Right lobe of liver (tissue), 6 donors: ENCODE measurements around the gene OMA1. TPM values are rescaled to one million over a fixed set of nuclear protein-coding genes. Genes with fewer than 3 reads are reported as not detected.
"Not testable (repeated sequence)": the region's sequence is repeated elsewhere in the genome, so short reads cannot be mapped to it uniquely, and the experiment has no call there.

Experiments
- ATAC-seq, 4 donors: fragments of 200-7000 bp; cut with Tn5 transposase; one replicate each; pipeline ENCODE4 v1.9.1; 2020; ENCODE audit warnings: mild to moderate bottlenecking in 4 of 4, moderate library complexity in 4 of 4
- DNase-seq, 3 donors: peaks; one replicate each; pipeline ENCODE4 v3.0.0-alpha.2; 2020
- H3K27ac ChIP-seq, 3 donors: fragments of 200-600 bp; one replicate each; pipeline ENCODE4 v1.8.0; 2022
- H3K27me3 ChIP-seq, 2 donors: fragments of 200-600 bp; one replicate each; pipeline ENCODE4 v1.8.0; 2022
- H3K36me3 ChIP-seq, 4 donors: fragments of 200-600 bp; sonication (generic) in 1 of 4; one replicate each; pipeline versions ENCODE4 v1.5.1 to v1.8.0; 2017 to 2022; ENCODE audit warnings: control low read depth in 1 of 4
- H3K4me1 ChIP-seq, 4 donors: fragments of 200-600 bp; sonication (generic) in 1 of 4; one replicate each; pipeline versions ENCODE4 v1.5.1 to v1.8.0; 2017 to 2022; ENCODE audit warnings: control low read depth in 1 of 4
- H3K4me3 ChIP-seq, 3 donors: fragments of 200-600 bp; one replicate each; pipeline ENCODE4 v1.8.0; 2022
- H3K9me3 ChIP-seq, 4 donors: fragments of 200-600 bp; sonication (generic) in 1 of 4; one replicate each; pipeline versions ENCODE4 v1.5.1 to v1.8.0; 2017 to 2022; ENCODE audit warnings: control low read depth in 1 of 4
- CTCF ChIP-seq, 4 donors: fragments of 200-600 bp in 3 of 4; fragments of 450-650 bp in 1 of 4; IDR thresholded peaks; one replicate each; pipeline versions ENCODE4 v1.5.1 to v1.8.0; 2016 to 2022; ENCODE audit warnings: antibody characterized with exemption in 4 of 4, mild to moderate bottlenecking in 2 of 4
- POLR2A ChIP-seq: fragments of 450-650 bp; IDR thresholded peaks from one replicate; pipeline ENCODE4 v1.6.1; 2017; ENCODE audit warnings: antibody characterized with exemption, mild to moderate bottlenecking
- WGBS: methylation state at CpG from one replicate; pipeline ENCODE4 v1.1.6; 2018; ENCODE audit warnings: low coverage, low lambda C conversion rate; ENCODE audit not compliant: insufficient coverage; ENCODE audit errors: missing lambda C conversion rate; 5-methylcytosine and 5-hydroxymethylcytosine counted together
- intact Hi-C, 2 donors: fragments of 100-400 bp; cut with DNase I; formaldehyde crosslinking; loops; one replicate each; pipeline versions ENCODE4 v1.11.2 to v1.14.1; 2022
- total RNA-seq, 6 experiments: library from RNA; depleted of rRNA in 2 of 6; stranded (reverse); fragments of >200 nt in 2 of 6; fragmentation: NEBNext Ultra II Directional in 3 of 6; extraction: Animal tissue kit (Norgen Biotek cat#: 25700) in 3 of 6; gene quantifications; one replicate each; pipeline versions ENCODE4 v1.1.0 to v1.2.4, GENCODE V29; 2016 to 2023
- donor health status: DM: no; HTN: yes; CAD: no.
- donor health status: DM: no; HTN: no; CAD: no.
- donor health status: DM: no; HTN: no; CAD: no.
- donor health status: DM: no; HTN: yes; CAD: no.
- donor health status: DM: no; HTN: yes; CAD: no.

Gene OMA1
- total RNA-seq, 6 experiments from 2014 or later = 16.1 to 29.0 (median 18.9) TPM

- Histone ChIP-seq H3K27ac (no peak overlapping the region), H3K9me3 (no peaks in the 10 kb centered on the region), H3K4me1 (peaks cover 0 to 11% (median 0%) of the 10 kb centered on the region in 4 donors), H3K4me3 (no peak overlapping the region), H3K36me3 (no peaks in the 10 kb centered on the region), H3K27me3 (no peaks in the 10 kb centered on the region)
- intact Hi-C loops = no loop called here
- TF ChIP-seq POLR2A (no peak), CTCF (IDR thresholded peaks at IDR 0.05) (no peak)
- WGBS = 100% methylated on average over 1 of the region's 1 CpG
- DNase-seq = no peak
- no peak for ATAC-seq
These were observed 3.3 kb downstream of the OMA1 start for GRCh38 chr1:58543260-58543659.

DNA sequence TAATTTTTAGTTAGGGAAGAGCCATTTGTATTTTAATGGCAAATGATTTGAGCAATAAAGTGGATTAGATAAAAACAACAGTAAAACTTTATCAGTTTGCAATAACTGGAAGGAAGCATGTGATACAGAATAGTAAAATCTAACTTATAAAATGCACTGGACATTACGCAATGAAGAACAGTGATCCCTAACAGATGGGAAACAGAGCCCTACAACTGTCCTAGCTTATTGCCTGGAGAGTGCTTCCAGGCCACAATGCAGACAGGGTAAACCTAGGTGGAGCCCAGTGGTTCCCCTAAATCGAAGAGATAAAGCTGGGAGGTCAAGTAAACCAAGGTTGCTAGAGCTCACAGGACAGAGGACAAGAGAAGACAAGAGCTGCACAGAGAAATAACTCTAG, 7.0 kb downstream of the OMA1 start:
- H3K4me1 ChIP-seq = no peaks in the 10 kb centered on the region
- H3K27ac ChIP-seq = no peak overlapping the region
- TF ChIP-seq POLR2A (no peak), CTCF (IDR thresholded peaks at IDR 0.05) (no peak)
- H3K9me3 ChIP-seq = no peaks in the 10 kb centered on the region
- no peaks in the 10 kb centered on the region for H3K27me3 ChIP-seq
- WGBS = 71% methylated on average over 2 of the region's 2 CpGs
- intact Hi-C loops = no loop called here
- no peak overlapping the region for H3K4me3 ChIP-seq
- DNase-seq = no peak
- no peak for ATAC-seq
- H3K36me3 ChIP-seq = no peaks in the 10 kb centered on the region

- intact Hi-C loops = no loop called here
- H3K4me1 ChIP-seq = no peaks in the 10 kb centered on the region
- TF ChIP-seq CTCF (IDR thresholded peaks at IDR 0.05) (no peak), POLR2A (no peak)
- no peaks in the 10 kb centered on the region for H3K9me3 ChIP-seq
- ATAC-seq = no peak
- H3K27ac ChIP-seq = no peak overlapping the region
- H3K36me3 ChIP-seq = no peaks in the 10 kb centered on the region
- H3K4me3 ChIP-seq = no peak overlapping the region
- DNase-seq = no peak
- no peaks in the 10 kb centered on the region for H3K27me3 ChIP-seq
- 87% methylated on average over 3 of the region's 3 CpGs for WGBS
These were observed 7.7 kb downstream of the OMA1 start for GRCh38 chr1:58538821-58539220.

DNA sequence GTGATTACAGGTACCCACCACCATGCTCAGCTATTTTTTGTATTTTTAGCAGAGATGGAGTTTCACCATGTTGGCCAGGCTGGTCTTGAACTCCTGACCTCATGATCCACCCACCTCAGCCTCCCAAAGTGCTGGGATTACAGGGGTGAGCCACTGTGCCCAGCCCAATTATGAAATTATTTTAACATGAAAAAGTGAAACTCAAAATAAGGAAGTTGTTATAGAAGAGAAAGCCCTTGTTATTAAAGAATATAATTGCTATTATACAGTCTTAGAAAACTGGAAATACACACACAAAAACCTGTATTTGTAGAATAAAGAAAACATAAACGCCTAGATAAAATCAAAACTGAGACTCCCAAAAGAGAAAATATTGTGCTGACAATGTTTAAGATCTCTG, 14.7 kb downstream of the OMA1 start:
- H3K27me3 ChIP-seq, H3K4me3 ChIP-seq, intact Hi-C loops, H3K9me3 ChIP-seq, H3K27ac ChIP-seq, H3K4me1 ChIP-seq, ATAC-seq, DNase-seq, H3K36me3 ChIP-seq: not testable (repeated sequence)
- 84% methylated on average over 1 of the region's 1 CpG for WGBS

- H3K9me3 ChIP-seq = no peaks in the 10 kb centered on the region
- no peak for DNase-seq
- TF ChIP-seq POLR2A = no peak
- TF ChIP-seq CTCF (IDR thresholded peaks at IDR 0.05) = no peak
- ATAC-seq = no peak
- H3K36me3 ChIP-seq = peaks cover 0 to 13% (median 0%) of the 10 kb centered on the region in 4 donors
- no peaks in the 10 kb centered on the region for H3K27me3 ChIP-seq
- H3K27ac ChIP-seq = no peak overlapping the region
- intact Hi-C loops = no loop called here
- no peaks in the 10 kb centered on the region for H3K4me1 ChIP-seq
- WGBS = 93% methylated on average over 1 of the region's 1 CpG
- H3K4me3 ChIP-seq = no peak overlapping the region
These were observed 17.2 kb downstream of the OMA1 start for GRCh38 chr1:58529284-58529683.
